ENCODE results near the gene HLCS.
A peak's percentile ranks its signal among the peaks of the same experiment; 100 is the strongest.

HLCS gene

DNA sequence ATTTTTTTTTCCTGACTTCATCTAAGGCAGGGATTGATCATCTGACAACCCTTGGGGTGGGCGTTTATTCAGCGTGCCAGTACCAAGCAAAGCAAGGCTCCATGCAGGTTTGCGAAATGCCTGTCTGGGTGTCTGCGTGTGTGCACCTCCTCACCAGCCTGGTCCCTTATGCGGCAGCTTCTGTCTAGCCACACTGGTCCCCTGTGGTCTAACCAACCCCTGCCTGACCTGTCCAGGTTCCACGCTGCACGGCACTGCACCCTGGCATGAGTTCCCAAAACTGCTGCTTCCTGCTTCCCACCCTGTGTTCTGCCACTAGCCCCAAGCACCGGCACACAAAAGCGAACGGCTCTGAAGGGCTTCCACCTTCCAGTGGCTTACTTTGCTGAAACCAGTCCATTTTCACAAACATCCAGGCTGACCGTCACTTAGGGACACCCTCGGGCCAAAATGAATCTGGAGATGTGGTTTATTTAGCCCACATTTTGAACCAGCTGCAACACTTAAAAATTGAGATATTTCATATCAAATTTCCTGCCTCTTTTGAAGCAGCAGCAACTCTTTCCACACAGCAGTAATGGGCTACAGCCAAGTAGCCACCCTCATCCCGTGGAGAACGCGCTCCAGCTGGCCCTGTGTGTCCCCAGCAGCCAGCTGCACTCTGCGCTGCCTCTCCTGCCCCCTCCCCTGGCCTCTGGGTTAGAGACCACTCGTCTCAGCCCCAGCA lies 55.7 kb downstream of the HLCS start (continued):
- TF ChIP-seq, protein P1, sequence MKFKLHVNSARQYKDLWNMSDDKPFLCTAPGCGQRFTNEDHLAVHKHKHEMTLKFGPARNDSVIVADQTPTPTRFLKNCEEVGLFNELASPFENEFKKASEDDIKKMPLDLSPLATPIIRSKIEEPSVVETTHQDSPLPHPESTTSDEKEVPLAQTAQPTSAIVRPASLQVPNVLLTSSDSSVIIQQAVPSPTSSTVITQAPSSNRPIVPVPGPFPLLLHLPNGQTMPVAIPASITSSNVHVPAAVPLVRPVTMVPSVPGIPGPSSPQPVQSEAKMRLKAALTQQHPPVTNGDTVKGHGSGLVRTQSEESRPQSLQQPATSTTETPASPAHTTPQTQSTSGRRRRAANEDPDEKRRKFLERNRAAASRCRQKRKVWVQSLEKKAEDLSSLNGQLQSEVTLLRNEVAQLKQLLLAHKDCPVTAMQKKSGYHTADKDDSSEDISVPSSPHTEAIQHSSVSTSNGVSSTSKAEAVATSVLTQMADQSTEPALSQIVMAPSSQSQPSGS (tag by site-specific recombination; IDR thresholded peaks at IDR 0.05; ENCODE audit: low read depth) = no peak
- TF ChIP-seq ZNF266 (tag by site-specific recombination; IDR thresholded peaks at IDR 0.05; ENCODE audit: low read depth) (no peak), ZNF629 (tag by site-specific recombination; IDR thresholded peaks at IDR 0.05) (peak; percentile 51; the same call in 1 of the 2 replicates), YY1 (tag by site-specific recombination; IDR thresholded peaks at IDR 0.05) (no peak), EGR2 (tag by site-specific recombination; IDR thresholded peaks at IDR 0.05; ENCODE audit: low read depth) (no peak), GLI2 (tag by site-specific recombination; IDR thresholded peaks at IDR 0.05; ENCODE audit: borderline replicate concordance, low read depth) (no peak), ZNF184 (tag by site-specific recombination; IDR thresholded peaks at IDR 0.05) (peak; percentile 11; the same call in 1 of the 2 replicates), ZNF138 (tag by site-specific recombination; IDR thresholded peaks at IDR 0.05; ENCODE audit: borderline replicate concordance) (no peak), ZNF701 (tag by site-specific recombination; IDR thresholded peaks at IDR 0.05) (no peak), SALL2 (tag by site-specific recombination; IDR thresholded peaks at IDR 0.05; ENCODE audit: borderline replicate concordance) (no peak), GLI4 (tag by site-specific recombination; IDR thresholded peaks at IDR 0.05) (no peak), ZBTB7A (tag by site-specific recombination; IDR thresholded peaks at IDR 0.05; ENCODE audit: low read depth) (no peak), ZNF350 (tag by site-specific recombination; IDR thresholded peaks at IDR 0.05) (no peak), BCL11A (tag by site-specific recombination; IDR thresholded peaks at IDR 0.05; ENCODE audit: low read depth) (no peak), ZNF621 (tag by site-specific recombination; IDR thresholded peaks at IDR 0.05) (no peak), ZNF48 (tag by site-specific recombination; IDR thresholded peaks at IDR 0.05) (no peak; the same call in 1 of the 2 replicates), MZF1 (tag by site-specific recombination; IDR thresholded peaks at IDR 0.05; ENCODE audit: borderline replicate concordance) (no peak), ZNF664 (tag by site-specific recombination; IDR thresholded peaks at IDR 0.05) (peak; percentile 39; the same call in 1 of the 2 replicates), HOXD13 (CRISPR knock-in tag; IDR thresholded peaks at IDR 0.05; ENCODE audit: borderline replicate concordance) (no peak), ZNF513 (tag by site-specific recombination; IDR thresholded peaks at IDR 0.05) (no peak), KLF10 (tag by site-specific recombination; IDR thresholded peaks at IDR 0.05) (no peak), ZNF366 (tag by site-specific recombination; conservative IDR thresholded peaks at IDR 0.05) (no peak)
- TF ChIP-seq, protein P2, sequence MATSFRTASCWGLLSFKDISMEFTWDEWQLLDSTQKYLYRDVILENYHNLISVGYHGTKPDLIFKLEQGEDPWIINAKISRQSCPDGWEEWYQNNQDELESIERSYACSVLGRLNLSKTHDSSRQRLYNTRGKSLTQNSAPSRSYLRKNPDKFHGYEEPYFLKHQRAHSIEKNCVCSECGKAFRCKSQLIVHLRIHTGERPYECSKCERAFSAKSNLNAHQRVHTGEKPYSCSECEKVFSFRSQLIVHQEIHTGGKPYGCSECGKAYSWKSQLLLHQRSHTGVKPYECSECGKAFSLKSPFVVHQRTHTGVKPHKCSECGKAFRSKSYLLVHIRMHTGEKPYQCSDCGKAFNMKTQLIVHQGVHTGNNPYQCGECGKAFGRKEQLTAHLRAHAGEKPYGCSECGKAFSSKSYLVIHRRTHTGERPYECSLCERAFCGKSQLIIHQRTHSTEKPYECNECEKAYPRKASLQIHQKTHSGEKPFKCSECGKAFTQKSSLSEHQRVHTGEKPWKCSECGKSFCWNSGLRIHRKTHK (tag by site-specific recombination; IDR thresholded peaks at IDR 0.05) = no peak
- TF ChIP-seq, protein P3, sequence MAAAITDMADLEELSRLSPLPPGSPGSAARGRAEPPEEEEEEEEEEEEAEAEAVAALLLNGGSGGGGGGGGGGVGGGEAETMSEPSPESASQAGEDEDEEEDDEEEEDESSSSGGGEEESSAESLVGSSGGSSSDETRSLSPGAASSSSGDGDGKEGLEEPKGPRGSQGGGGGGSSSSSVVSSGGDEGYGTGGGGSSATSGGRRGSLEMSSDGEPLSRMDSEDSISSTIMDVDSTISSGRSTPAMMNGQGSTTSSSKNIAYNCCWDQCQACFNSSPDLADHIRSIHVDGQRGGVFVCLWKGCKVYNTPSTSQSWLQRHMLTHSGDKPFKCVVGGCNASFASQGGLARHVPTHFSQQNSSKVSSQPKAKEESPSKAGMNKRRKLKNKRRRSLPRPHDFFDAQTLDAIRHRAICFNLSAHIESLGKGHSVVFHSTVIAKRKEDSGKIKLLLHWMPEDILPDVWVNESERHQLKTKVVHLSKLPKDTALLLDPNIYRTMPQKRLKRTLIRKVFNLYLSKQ (tag by site-specific recombination; IDR thresholded peaks at IDR 0.05; ENCODE audit: borderline replicate concordance) = no peak
- TF ChIP-seq, protein P4, sequence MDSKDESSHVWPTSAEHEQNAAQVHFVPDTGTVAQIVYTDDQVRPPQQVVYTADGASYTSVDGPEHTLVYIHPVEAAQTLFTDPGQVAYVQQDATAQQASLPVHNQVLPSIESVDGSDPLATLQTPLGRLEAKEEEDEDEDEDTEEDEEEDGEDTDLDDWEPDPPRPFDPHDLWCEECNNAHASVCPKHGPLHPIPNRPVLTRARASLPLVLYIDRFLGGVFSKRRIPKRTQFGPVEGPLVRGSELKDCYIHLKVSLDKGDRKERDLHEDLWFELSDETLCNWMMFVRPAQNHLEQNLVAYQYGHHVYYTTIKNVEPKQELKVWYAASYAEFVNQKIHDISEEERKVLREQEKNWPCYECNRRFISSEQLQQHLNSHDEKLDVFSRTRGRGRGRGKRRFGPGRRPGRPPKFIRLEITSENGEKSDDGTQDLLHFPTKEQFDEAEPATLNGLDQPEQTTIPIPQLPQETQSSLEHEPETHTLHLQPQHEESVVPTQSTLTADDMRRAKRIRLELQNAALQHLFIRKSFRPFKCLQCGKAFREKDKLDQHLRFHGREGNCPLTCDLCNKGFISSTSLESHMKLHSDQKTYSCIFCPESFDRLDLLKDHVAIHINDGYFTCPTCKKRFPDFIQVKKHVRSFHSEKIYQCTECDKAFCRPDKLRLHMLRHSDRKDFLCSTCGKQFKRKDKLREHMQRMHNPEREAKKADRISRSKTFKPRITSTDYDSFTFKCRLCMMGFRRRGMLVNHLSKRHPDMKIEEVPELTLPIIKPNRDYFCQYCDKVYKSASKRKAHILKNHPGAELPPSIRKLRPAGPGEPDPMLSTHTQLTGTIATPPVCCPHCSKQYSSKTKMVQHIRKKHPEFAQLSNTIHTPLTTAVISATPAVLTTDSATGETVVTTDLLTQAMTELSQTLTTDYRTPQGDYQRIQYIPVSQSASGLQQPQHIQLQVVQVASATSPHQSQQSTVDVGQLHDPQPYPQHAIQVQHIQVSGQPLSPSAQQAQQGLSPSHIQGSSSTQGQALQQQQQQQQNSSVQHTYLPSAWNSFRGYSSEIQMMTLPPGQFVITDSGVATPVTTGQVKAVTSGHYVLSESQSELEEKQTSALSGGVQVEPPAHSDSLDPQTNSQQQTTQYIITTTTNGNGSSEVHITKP (tag by site-specific recombination; IDR thresholded peaks at IDR 0.05) = peak; percentile 10; the same call in 1 of the 2 replicates
- TF ChIP-seq, protein P5, sequence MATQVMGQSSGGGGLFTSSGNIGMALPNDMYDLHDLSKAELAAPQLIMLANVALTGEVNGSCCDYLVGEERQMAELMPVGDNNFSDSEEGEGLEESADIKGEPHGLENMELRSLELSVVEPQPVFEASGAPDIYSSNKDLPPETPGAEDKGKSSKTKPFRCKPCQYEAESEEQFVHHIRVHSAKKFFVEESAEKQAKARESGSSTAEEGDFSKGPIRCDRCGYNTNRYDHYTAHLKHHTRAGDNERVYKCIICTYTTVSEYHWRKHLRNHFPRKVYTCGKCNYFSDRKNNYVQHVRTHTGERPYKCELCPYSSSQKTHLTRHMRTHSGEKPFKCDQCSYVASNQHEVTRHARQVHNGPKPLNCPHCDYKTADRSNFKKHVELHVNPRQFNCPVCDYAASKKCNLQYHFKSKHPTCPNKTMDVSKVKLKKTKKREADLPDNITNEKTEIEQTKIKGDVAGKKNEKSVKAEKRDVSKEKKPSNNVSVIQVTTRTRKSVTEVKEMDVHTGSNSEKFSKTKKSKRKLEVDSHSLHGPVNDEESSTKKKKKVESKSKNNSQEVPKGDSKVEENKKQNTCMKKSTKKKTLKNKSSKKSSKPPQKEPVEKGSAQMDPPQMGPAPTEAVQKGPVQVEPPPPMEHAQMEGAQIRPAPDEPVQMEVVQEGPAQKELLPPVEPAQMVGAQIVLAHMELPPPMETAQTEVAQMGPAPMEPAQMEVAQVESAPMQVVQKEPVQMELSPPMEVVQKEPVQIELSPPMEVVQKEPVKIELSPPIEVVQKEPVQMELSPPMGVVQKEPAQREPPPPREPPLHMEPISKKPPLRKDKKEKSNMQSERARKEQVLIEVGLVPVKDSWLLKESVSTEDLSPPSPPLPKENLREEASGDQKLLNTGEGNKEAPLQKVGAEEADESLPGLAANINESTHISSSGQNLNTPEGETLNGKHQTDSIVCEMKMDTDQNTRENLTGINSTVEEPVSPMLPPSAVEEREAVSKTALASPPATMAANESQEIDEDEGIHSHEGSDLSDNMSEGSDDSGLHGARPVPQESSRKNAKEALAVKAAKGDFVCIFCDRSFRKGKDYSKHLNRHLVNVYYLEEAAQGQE (tag by site-specific recombination; IDR thresholded peaks at IDR 0.05) = no peak
